Measurements from ENCODE around the gene PPP2R5C.

PPP2R5C gene

GRCh38 chr14:101934601-101935150 is 173.2 kb downstream of the PPP2R5C start:
- no peak for TF ChIP-seq PAX5 (IDR thresholded peaks at IDR 0.05; ENCODE audit: insufficient read depth, low read length, severe bottlenecking)
- no peak for TF ChIP-seq POU2F2 (IDR thresholded peaks at IDR 0.05; ENCODE audit: low read depth, low read length)
- TF ChIP-seq TAF1 (IDR thresholded peaks at IDR 0.05; ENCODE audit: low read depth, low read length) = no peak
- TF ChIP-seq POLR2AphosphoS5 (IDR thresholded peaks at IDR 0.05; ENCODE audit: low read depth, low read length) = no peak
- TF ChIP-seq POLR2A (IDR thresholded peaks at IDR 0.05; ENCODE audit: low read depth, low read length) = no peak
- TF ChIP-seq SPI1 (IDR thresholded peaks at IDR 0.05; ENCODE audit: low read depth, low read length) = no peak
- DNase-seq (ENCODE audit: insufficient read length, low spot score) (no peak), FAIRE-seq (no peak)

DNA sequence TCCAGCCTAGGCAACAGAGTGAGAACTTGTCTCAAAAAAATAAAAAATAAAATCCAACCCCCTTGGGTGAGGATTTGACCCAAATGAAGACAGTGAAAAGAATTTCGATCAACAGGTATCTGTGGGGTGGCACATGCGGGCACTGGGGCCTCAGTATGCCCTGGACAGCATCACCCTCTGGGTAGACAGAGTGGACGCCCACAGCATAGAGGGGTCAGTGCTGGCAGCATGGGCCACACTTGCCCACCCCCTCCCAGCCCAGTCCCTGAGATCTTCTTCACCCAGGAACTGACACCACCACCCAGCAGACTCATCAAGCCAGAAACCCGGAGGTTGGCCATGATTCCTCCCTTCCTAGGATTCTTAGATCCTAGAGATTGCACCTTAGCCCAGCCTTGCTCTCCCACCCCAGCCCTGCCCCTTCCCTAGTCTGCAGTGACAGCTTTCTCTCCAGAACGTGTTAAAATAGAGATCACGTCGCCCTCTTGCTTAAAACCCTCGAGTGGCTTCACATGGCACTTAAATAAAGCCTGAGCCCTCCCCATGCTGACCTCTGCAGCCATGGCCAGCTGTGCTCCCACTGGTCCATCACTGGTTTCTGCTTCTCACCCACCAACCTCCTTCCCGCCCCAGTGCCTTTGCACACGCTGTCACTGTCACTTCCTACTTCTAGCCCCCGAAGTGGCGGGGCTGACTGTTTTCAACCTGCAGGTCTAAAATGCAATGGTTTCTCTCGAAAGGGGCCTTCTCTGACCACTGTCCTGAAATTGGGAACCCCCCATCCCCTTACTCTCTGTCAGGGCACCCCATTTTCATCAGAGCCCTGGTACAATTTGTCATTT is 176.6 kb downstream of the PPP2R5C start:
- FAIRE-seq = no peak

GRCh38 chr14:101939646-101940170 is 178.2 kb downstream of the PPP2R5C start:
- no peak for FAIRE-seq

More for the DNA sequence above, 176.6 kb downstream of the PPP2R5C start:
- TF ChIP-seq POLR2A (IDR thresholded peaks at IDR 0.05; ENCODE audit: low read depth, low read length) (no peak), TAF1 (IDR thresholded peaks at IDR 0.05; ENCODE audit: low read depth, low read length) (no peak), POLR2AphosphoS5 (IDR thresholded peaks at IDR 0.05; ENCODE audit: low read depth, low read length) (no peak), PAX5 (IDR thresholded peaks at IDR 0.05; ENCODE audit: insufficient read depth, low read length, severe bottlenecking) (no peak), POU2F2 (IDR thresholded peaks at IDR 0.05; ENCODE audit: low read depth, low read length) (no peak), SPI1 (IDR thresholded peaks at IDR 0.05; ENCODE audit: low read depth, low read length) (no peak)
- DNase-seq (ENCODE audit: insufficient read length, low spot score) = no peak

DNA sequence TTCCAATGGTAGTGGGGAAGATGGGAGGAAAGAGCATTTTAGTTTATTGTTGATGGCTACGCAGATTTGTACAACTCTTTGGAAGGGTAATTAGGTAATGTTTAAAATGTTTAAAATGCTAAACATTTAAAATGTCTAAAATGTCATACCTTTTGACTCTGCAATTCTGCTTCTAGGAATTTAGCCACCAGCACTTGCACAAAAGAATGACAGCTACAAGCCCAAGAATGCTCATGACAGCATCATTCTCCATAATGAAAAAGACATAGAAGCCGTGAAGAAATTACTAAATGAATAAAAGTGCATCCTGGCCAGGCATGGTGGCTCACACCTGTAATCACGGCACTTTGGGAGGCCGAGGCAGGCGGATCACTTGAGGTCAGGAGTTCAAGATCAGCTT is 182.9 kb downstream of the PPP2R5C start:
- no peak for FAIRE-seq
- TF ChIP-seq TAF1 (IDR thresholded peaks at IDR 0.05; ENCODE audit: low read depth, low read length) (no peak), POLR2AphosphoS5 (IDR thresholded peaks at IDR 0.05; ENCODE audit: low read depth, low read length) (no peak), PAX5 (IDR thresholded peaks at IDR 0.05; ENCODE audit: insufficient read depth, low read length, severe bottlenecking) (no peak), POLR2A (IDR thresholded peaks at IDR 0.05; ENCODE audit: low read depth, low read length) (no peak), SPI1 (IDR thresholded peaks at IDR 0.05; ENCODE audit: low read depth, low read length) (no peak)
- no peak for DNase-seq (ENCODE audit: insufficient read length, low spot score)

More at GRCh38 chr14:101939646-101940170, 178.2 kb downstream of the PPP2R5C start:
- DNase-seq (ENCODE audit: insufficient read length, low spot score) = no peak
- no peak for TF ChIP-seq POLR2A (IDR thresholded peaks at IDR 0.05; ENCODE audit: low read depth, low read length)
- no peak for TF ChIP-seq POLR2AphosphoS5 (IDR thresholded peaks at IDR 0.05; ENCODE audit: low read depth, low read length)
- no peak for TF ChIP-seq PAX5 (IDR thresholded peaks at IDR 0.05; ENCODE audit: insufficient read depth, low read length, severe bottlenecking)
- no peak for TF ChIP-seq POU2F2 (IDR thresholded peaks at IDR 0.05; ENCODE audit: low read depth, low read length)
- TF ChIP-seq TAF1 (IDR thresholded peaks at IDR 0.05; ENCODE audit: low read depth, low read length) = no peak
- TF ChIP-seq SPI1 (IDR thresholded peaks at IDR 0.05; ENCODE audit: low read depth, low read length) = no peak

GRCh38 chr14:101945171-101945570 is 183.7 kb downstream of the PPP2R5C start:
- FAIRE-seq = no peak
- no peak for DNase-seq (ENCODE audit: insufficient read length, low spot score)
- no peak for TF ChIP-seq TAF1 (IDR thresholded peaks at IDR 0.05; ENCODE audit: low read depth, low read length)
- no peak for TF ChIP-seq SPI1 (IDR thresholded peaks at IDR 0.05; ENCODE audit: low read depth, low read length)
- TF ChIP-seq PAX5 (IDR thresholded peaks at IDR 0.05; ENCODE audit: insufficient read depth, low read length, severe bottlenecking) = no peak
- TF ChIP-seq POLR2A (IDR thresholded peaks at IDR 0.05; ENCODE audit: low read depth, low read length) = no peak
- TF ChIP-seq POLR2AphosphoS5 (IDR thresholded peaks at IDR 0.05; ENCODE audit: low read depth, low read length) = no peak
- TF ChIP-seq POU2F2 (IDR thresholded peaks at IDR 0.05; ENCODE audit: low read depth, low read length) = no peak

DNA sequence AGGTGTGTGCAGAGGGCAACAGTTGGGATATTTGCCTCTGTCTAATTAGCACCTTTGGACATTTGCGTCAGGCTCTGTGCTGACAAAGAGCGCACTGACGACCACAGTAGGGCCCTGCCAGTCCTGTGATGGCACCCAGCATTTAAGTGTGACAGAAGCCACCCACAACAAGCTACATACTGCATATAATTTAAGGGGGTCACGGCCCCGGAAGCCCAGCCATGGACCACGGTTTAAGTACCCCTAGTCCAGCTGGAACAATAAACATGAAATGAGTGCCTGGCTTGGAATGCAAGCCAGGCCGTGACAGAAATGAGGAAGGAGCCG is 186.0 kb downstream of the PPP2R5C start:
- FAIRE-seq = no peak
- TF ChIP-seq PAX5 (IDR thresholded peaks at IDR 0.05; ENCODE audit: insufficient read depth, low read length, severe bottlenecking) (no peak), SPI1 (IDR thresholded peaks at IDR 0.05; ENCODE audit: low read depth, low read length) (no peak), POLR2AphosphoS5 (IDR thresholded peaks at IDR 0.05; ENCODE audit: low read depth, low read length) (no peak), POU2F2 (IDR thresholded peaks at IDR 0.05; ENCODE audit: low read depth, low read length) (no peak), POLR2A (IDR thresholded peaks at IDR 0.05; ENCODE audit: low read depth, low read length) (no peak), TAF1 (IDR thresholded peaks at IDR 0.05; ENCODE audit: low read depth, low read length) (no peak)
- no peak for DNase-seq (ENCODE audit: insufficient read length, low spot score)

DNA sequence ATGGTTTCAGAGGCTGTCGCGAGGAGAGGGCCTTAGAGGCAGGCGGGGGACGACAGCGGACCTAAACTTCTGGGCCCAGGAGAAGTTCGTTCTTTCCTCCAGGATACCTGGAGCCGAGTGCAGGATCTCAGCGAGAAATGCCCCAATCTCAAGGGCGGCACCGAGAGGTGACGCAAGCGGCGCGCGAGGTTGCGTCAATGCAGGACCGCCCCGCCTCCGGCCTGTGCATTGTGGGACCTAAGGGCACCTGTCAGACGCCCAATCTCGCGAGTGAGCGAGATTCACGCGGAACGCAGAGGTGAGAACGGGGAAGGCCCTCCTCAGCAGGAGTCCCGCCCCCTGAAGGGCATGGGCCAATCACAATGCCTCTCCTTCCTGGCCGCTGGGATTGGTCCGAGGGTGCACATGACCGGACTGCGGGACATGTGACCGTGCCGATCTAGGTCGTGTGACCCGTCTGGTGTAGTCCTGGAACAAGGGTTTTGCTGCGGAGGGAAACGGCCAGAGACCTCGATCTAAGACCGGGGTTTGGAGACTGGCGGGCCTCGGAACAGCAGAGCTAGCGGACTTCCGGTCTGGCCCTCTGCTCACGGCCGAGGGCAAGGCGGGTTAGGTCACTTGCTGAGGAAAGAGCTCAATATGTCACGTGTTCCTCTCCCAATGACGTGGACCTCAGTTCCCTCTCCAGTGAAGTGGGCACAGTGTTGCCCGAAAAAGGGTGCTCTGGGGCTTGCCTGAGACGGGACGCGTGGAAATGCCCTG is 186.6 kb downstream of the PPP2R5C start:
- DNase-seq (ENCODE audit: insufficient read length, low spot score) (peak; percentile 97), FAIRE-seq (peak; percentile 100)
- peak; percentile 86 for TF ChIP-seq POLR2AphosphoS5 (IDR thresholded peaks at IDR 0.05; ENCODE audit: low read depth, low read length)
- peak; percentile 85 for TF ChIP-seq POLR2A (IDR thresholded peaks at IDR 0.05; ENCODE audit: low read depth, low read length)
- TF ChIP-seq POU2F2 (IDR thresholded peaks at IDR 0.05; ENCODE audit: low read depth, low read length) = peak; percentile 76
- no peak for TF ChIP-seq PAX5 (IDR thresholded peaks at IDR 0.05; ENCODE audit: insufficient read depth, low read length, severe bottlenecking)
- peak; percentile 61; the same call in 1 of the 2 replicates for TF ChIP-seq TAF1 (IDR thresholded peaks at IDR 0.05; ENCODE audit: low read depth, low read length)
- TF ChIP-seq SPI1 (IDR thresholded peaks at IDR 0.05; ENCODE audit: low read depth, low read length) = 0 out of 2 replicates have a peak, but pooled peaks have one; percentile 0

DNA sequence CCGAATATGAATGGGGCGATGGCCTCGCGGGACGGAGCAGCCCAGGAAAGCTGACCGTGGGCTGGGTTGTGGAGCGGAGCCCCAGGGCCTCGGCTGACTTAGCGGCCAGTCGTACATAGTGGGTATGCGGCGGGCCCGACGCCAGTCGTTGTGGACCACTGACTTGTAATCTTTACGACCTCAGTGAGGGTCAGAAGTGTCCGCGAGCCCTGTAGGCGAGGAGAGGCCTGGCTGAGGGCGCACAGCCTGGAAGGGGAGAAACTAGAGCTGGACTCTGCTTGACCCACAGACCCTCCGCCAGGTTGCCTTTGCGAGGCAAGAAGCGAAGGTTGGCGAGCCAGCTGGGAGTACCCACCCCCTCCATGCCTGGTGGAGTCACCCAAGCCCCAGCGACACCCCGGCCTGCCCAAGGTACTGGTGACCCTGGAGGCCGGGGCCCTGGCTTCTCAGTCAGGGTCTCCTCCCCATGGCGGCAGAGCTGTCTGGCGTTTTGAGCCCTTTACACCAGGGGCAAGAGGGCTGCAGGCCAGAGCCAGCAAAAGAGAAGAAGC is 187.2 kb downstream of the PPP2R5C start:
- no peak for DNase-seq (ENCODE audit: insufficient read length, low spot score)
- FAIRE-seq = no peak
- TF ChIP-seq POLR2A (IDR thresholded peaks at IDR 0.05; ENCODE audit: low read depth, low read length) (no peak), SPI1 (IDR thresholded peaks at IDR 0.05; ENCODE audit: low read depth, low read length) (no peak), TAF1 (IDR thresholded peaks at IDR 0.05; ENCODE audit: low read depth, low read length) (no peak), POLR2AphosphoS5 (IDR thresholded peaks at IDR 0.05; ENCODE audit: low read depth, low read length) (no peak), POU2F2 (IDR thresholded peaks at IDR 0.05; ENCODE audit: low read depth, low read length) (no peak), PAX5 (IDR thresholded peaks at IDR 0.05; ENCODE audit: insufficient read depth, low read length, severe bottlenecking) (no peak)
